ENCODE data around the gene RFNG. TPM values are rescaled to one million over a fixed set of nuclear protein-coding genes. Genes with fewer than 3 reads are reported as not detected.
A peak's percentile ranks its signal among the peaks of the same experiment; 100 is the strongest.

RFNG gene
- total and polyA plus RNA-seq, 2 of the 4 experiments (the other 2 are of a cell fraction): 6.8 to 47.3 TPM

- TF ChIP-seq POLR2A (IDR thresholded peaks at IDR 0.05; ENCODE audit: low read depth, low read length) (no peak), CHD1 (IDR thresholded peaks at IDR 0.05; ENCODE audit: low read depth, low read length) (no peak), RFX5 (IDR thresholded peaks at IDR 0.05; ENCODE audit: low read depth, low read length) (no peak), NFE2L2 (IDR thresholded peaks at IDR 0.05; ENCODE audit: low read depth, low read length) (no peak), USF2 (IDR thresholded peaks at IDR 0.05; ENCODE audit: low read depth, low read length) (no peak), FOS (IDR thresholded peaks at IDR 0.05; ENCODE audit: low read depth, low read length) (no peak)
Observed at GRCh38 chr17:82053130-82053529, 1.5 kb upstream of the RFNG start.

More at GRCh38 chr17:82053130-82053529, 1.5 kb upstream of the RFNG start:
- peaks cover 58% of the 10 kb centered on the region for H3K36me3 ChIP-seq (ENCODE audit: control insufficient read depth, insufficient read depth, low read length)
- no peak overlapping the region for H4K91ac ChIP-seq (ENCODE audit: insufficient read depth, low read depth, low read length)
- H2BK120ac ChIP-seq (ENCODE audit: low read depth, low read length): no peak overlapping the region
- no peak overlapping the region for H2BK15ac ChIP-seq (ENCODE audit: low read depth, low read length)
- H4K5ac ChIP-seq (ENCODE audit: low read depth, low read length): no peak overlapping the region
- peak overlapping the region; percentile 99; the same call in 1 of the 2 replicates for H3K4me3 ChIP-seq (ENCODE audit: insufficient read depth, low read depth, low read length)
- CTCF ChIA-PET: no interaction called here
- DNase-seq (no peak), ATAC-seq (ENCODE audit: low read depth) (no peak)
- dilution Hi-C loops (cut with HindIII; ENCODE audit: low sequenced_read_pairs, unreplicated experiment) (no loop called here), in situ Hi-C loops (cut with MboI; ENCODE audit: low sequenced_read_pairs) (no loop called here), intact Hi-C loops (cut with micrococcal nuclease) (no loop called here)
- H2AK5ac ChIP-seq (ENCODE audit: low read depth, low read length): no peak overlapping the region
- no peak overlapping the region for H4K8ac ChIP-seq (ENCODE audit: low read depth in 2 of 2, low read length in 2 of 2)
- H3K9me1 ChIP-seq (ENCODE audit: insufficient read depth, low read length): peaks cover 5% of the 10 kb centered on the region
- no peak overlapping the region for H3K56ac ChIP-seq (ENCODE audit: extremely low read depth, insufficient read depth, low read length)
- no peak overlapping the region for H3K14ac ChIP-seq (replicated peaks; ENCODE audit: low read depth, low read length)
- H3K18ac ChIP-seq (ENCODE audit: low read depth, low read length): no peak overlapping the region
- H2BK5ac ChIP-seq (ENCODE audit: low read depth, low read length, poor library complexity, severe bottlenecking): no peak overlapping the region
- H2BK20ac ChIP-seq (ENCODE audit: low read depth, low read length): no peak overlapping the region
- no peak overlapping the region for H3K27ac ChIP-seq (ENCODE audit: insufficient read depth, low read length)
- H2AK9ac ChIP-seq (replicated peaks; ENCODE audit: low read depth, low read length, poor library complexity): peak overlapping the region; percentile 60
- no peak overlapping the region for H3K23ac ChIP-seq (ENCODE audit: low read depth, low read length)
- peaks cover 16 to 45% of the 10 kb centered on the region in 2 experiments for H3K79me1 ChIP-seq (ENCODE audit: low read depth in 1 of 2, low read length in 2 of 2)
- no peaks in the 10 kb centered on the region for H3K9me3 ChIP-seq (ENCODE audit: control insufficient read depth, insufficient read depth, low read length)
- 93% methylated on average over 11 of the region's 19 CpGs; no CpG with 5 or more reads in 1 of the 2 experiments for WGBS, 2 experiments (ENCODE audit: extremely low coverage in 2 of 2, insufficient read length in 1 of 2)
- POLR2A ChIA-PET (ENCODE audit: unreplicated experiment): no interaction called here
- peaks cover 4% of the 10 kb centered on the region; the same call in 1 of the 2 replicates for H4K20me1 ChIP-seq (ENCODE audit: insufficient read depth, low read length)
- H3K4me2 ChIP-seq (ENCODE audit: low read depth, low read length): peak overlapping the region; percentile 93; the same call in 1 of the 2 replicates
- H2AFZ ChIP-seq (replicated peaks; ENCODE audit: low read length, poor library complexity): no peak overlapping the region
- peaks cover 18% of the 10 kb centered on the region for H3K4me1 ChIP-seq (ENCODE audit: control insufficient read depth, insufficient read depth, low read length)
- H3K4ac ChIP-seq (ENCODE audit: low read depth, low read length): no peak overlapping the region
- no peak overlapping the region; the same call in 1 of the 2 replicates for H3K9ac ChIP-seq (ENCODE audit: low read depth, low read length)
- BruUV-seq (replicated peaks): no TSS peak
- H3K27me3 ChIP-seq (ENCODE audit: control insufficient read depth, insufficient read depth, low read length): no peaks in the 10 kb centered on the region
